Suppressor macrophage treated with lipopolysaccharide for 1 hour (primary cell): Measurements from ENCODE around the gene TMEM117.
"Not testable (repeated sequence)": the region's sequence is repeated elsewhere in the genome, so short reads cannot be mapped to it uniquely, and the experiment has no call there.

Experiments used
- DNase-seq, 3 donors: peaks; one replicate each; pipeline ENCODE4 v3.0.0-alpha.2; 2020 to 2022

The TMEM117 gene

GRCh38 chr12:44118946-44119345 is 283.1 kb downstream of the TMEM117 start:
- no peak for DNase-seq

GRCh38 chr12:44126806-44127205 is 290.9 kb downstream of the TMEM117 start:
- no peak for DNase-seq

- DNase-seq, result no peak
Observed at GRCh38 chr12:44127966-44128710, 292.3 kb downstream of the TMEM117 start.

GRCh38 chr12:44143175-44143574 is 307.3 kb downstream of the TMEM117 start:
- DNase-seq, result no peak

GRCh38 chr12:44148936-44149335 is 313.1 kb downstream of the TMEM117 start:
- DNase-seq, result no peak

- DNase-seq, result no peak
Observed at GRCh38 chr12:44154128-44154527, 318.2 kb downstream of the TMEM117 start.

GRCh38 chr12:44155358-44155757 is 319.5 kb downstream of the TMEM117 start:
- DNase-seq, result no peak

GRCh38 chr12:44157359-44157758 is 321.5 kb downstream of the TMEM117 start:
- no peak for DNase-seq

GRCh38 chr12:44158746-44159145 is 322.9 kb downstream of the TMEM117 start:
- no peak for DNase-seq

- no peak for DNase-seq
Observed at GRCh38 chr12:44159216-44159615, 323.3 kb downstream of the TMEM117 start.

- no peak for DNase-seq
Observed at GRCh38 chr12:44159862-44160261, 324.0 kb downstream of the TMEM117 start.

- DNase-seq, result no peak
Observed at GRCh38 chr12:44162961-44163360, 327.1 kb downstream of the TMEM117 start.

- no peak for DNase-seq
Observed at GRCh38 chr12:44174053-44174452, 338.2 kb downstream of the TMEM117 start.

- no peak for DNase-seq
Observed at GRCh38 chr12:44184499-44185206, 348.8 kb downstream of the TMEM117 start.

GRCh38 chr12:44193281-44193680 is 357.4 kb downstream of the TMEM117 start:
- DNase-seq, result no peak

- DNase-seq, result not testable (repeated sequence)
Observed at GRCh38 chr12:44195719-44196118, 359.8 kb downstream of the TMEM117 start.

- DNase-seq, result no peak
Observed at GRCh38 chr12:44206045-44206444, 370.2 kb downstream of the TMEM117 start.

GRCh38 chr12:44217146-44217883 is 381.4 kb downstream of the TMEM117 start:
- no peak for DNase-seq

GRCh38 chr12:44223736-44224135 is 387.9 kb downstream of the TMEM117 start:
- DNase-seq, result no peak

- no peak for DNase-seq
Observed at GRCh38 chr12:44224399-44225148, 388.7 kb downstream of the TMEM117 start.

- no peak for DNase-seq
Observed at GRCh38 chr12:44225149-44225510, 389.2 kb downstream of the TMEM117 start.

GRCh38 chr12:44227616-44228015 is 391.7 kb downstream of the TMEM117 start:
- DNase-seq, result no peak

- no peak for DNase-seq
Observed at GRCh38 chr12:44229846-44230245, 394.0 kb downstream of the TMEM117 start.
